GM19324 (cell line): ENCODE results near the gene RNF10.
A peak's percentile ranks its signal among the peaks of the same experiment; 100 is the strongest.
"Not testable (repeated sequence)": the region's sequence is repeated elsewhere in the genome, so short reads cannot be mapped to it uniquely, and the experiment has no call there.

Experiments
- ATAC-seq: cut with Tn5 transposase; IDR thresholded peaks from one replicate; pipeline ENCODE4 v1.9.1; 2021; ENCODE audit warnings: mild to moderate bottlenecking, moderate library complexity; ENCODE audit not compliant: unreplicated experiment, low FRiP score

RNF10 gene

DNA sequence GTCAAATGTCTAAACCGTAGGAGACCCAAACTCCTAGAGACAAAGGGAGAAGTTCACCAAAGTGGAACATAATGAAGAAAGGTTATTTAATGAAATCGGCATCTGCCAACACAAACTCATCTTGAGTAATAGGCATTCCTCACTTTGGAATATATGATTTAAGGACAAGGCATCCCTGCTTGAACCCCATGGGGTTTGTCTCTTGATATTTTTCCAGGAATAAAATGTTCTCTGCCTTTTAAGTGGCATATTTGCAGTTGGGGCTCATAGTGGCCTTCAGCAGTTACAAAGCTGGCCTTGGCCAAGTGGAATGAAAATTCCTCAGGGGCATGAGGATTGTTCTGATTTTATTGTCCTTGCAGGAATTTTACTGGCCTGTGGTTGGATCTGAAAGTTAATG lies 40.0 kb downstream of the RNF10 start:
- no peak for ATAC-seq

DNA sequence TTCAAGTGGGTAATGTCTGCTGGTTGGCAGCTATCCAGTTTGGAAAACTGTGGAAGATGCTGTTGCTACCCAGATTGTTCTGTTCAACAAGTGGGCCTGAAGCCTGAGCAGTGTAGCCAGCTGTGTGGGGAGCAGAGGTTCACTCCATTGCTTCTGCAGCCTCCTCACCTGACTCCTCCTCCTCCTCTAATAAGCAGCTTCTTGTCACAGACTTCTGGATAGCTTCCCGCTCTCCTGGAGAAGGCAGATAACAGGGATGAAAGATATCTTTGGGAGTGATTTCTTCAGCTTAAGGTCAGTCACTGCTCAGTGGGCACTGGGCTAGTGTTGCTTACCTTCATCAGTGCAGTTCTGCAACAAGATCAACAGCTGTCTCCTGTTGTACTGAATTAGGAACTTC lies 45.0 kb downstream of the RNF10 start:
- no peak for ATAC-seq

DNA sequence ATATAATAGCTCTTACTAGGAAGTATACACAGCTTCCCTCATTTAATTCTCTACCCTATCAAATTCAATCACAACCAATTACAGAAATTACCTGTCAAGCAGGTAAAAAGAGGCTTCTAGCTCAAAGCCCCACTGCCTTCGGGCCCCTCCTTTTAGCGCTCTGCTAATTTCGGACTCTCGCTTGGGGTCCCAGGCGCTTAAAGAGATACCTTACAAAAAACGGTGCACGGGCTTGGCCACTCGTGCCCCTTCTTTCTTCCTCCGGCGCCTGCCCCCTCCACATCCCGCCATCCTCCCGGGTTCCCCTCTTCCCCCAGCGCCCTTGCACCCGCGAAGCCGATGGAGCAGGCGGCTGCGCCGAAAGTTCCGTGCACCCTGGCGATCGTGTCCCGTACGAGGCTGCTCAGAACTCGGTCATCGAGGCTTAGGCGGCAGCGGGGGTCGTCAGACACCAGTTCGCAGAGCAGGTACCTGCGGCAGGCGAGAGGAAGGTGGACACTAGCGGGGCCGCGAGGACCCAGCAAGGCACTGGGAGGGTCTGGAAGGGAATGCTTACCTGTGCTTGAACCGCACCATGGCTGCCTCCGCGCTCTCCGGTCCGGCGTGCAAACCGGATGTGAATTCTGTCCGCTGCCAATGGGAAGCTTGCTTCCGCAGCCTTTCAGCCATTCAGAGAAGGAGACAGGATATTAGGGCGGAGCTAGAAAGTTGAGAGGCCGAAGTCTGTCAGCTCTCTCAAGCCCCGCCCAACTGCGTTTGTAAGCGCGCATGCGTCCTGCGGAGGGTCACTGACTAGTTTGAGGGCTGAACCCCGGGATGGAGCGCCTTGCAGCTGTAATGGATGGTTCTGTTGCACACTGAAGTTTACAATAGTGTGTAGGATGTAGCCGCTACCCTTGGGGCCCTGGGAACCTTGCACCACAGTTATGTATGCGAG lies 46.9 kb downstream of the RNF10 start, which contains the start of gene POP5:
Gene POP5, minus strand, starts transcription at position 616 of the 937 bp plus-strand sequence. Its CDS starts 40 bp downstream, at position 576.
- ATAC-seq, result peak; percentile 93

DNA sequence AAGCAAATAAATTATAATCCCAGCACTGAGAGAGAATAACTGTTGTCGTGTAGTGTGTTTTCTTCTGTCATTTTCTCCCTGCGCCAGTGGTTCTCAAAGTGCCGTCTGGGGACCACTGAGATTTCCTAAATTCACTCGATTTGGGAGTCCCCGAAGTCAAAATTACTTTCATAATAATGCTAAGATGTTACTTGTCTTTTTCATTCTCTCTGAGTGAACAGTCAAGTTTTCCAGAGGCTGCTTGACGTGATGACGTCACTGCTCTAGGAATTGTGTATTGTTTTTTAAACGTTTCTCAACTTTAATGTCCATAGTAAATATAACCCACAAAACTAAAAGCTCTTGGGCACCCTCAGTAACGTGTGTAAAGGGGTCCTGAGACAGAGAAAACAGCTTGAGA lies 47.8 kb downstream of the RNF10 start:
- no peak for ATAC-seq

DNA sequence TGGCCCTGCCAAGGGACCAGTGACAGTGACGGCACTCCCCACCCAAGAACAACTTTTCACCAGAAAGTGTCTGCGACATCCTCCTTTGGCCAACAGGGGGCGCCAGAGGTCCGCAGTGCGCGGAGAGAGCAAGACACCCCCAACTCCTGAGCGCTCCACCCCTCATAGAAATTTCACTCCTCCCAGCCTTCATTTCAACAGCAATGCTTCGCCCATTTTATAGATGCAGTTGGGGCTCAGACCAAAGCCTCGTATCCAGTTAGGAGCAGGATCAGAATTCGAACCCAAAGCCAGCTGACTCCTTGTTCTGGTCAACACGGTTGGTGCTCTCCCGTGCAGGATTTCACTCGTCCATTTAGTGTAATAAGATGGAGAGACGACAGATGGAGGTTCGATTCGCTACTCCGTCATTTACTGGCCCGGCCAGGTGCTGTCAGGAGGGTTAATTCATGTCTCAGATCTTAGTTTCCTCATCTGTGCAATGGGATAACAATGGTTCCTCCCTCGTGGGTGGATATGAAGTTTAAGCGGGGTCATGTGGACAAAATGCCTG lies 49.4 kb downstream of the RNF10 start:
- no peak for ATAC-seq

DNA sequence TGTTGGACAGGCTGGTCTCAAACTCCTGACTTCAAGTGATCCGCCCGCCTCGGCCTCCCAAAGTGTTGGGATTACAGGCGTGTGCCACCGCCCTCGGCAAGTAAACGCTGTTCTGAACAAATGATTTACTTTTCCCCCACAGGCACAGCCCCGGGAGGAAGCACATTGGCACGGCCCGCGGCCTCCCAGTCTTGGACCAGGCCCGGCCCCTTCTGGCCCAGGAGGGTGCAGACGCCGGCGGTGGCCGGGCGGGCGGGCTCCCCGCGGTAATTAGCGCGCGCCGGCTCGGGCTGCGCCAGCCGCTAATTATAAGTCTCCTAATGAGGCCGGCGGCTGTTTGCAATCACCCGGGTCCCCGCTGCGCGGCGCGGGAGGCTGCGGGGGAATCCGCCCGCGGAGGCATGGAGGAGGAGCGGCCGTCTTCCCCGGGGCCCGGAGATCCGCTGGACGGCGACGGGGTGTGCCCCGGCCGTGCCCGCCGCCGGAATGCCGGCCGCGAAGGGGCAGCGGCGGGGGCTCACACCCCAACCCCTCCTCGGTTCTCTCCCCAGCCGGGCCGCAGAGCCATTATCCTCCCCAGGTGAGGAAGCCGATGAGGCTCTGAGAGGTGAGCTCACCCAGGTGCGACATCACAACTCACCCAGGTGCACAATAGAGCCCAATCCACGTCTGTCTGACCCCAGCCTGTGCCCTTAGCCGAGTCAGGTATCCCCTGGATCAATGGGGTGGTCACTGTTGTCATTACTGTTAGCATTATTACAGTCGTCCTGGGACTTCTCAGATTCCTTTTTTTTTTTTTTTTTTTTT lies 50.4 kb downstream of the RNF10 start:
- ATAC-seq, result no peak

DNA sequence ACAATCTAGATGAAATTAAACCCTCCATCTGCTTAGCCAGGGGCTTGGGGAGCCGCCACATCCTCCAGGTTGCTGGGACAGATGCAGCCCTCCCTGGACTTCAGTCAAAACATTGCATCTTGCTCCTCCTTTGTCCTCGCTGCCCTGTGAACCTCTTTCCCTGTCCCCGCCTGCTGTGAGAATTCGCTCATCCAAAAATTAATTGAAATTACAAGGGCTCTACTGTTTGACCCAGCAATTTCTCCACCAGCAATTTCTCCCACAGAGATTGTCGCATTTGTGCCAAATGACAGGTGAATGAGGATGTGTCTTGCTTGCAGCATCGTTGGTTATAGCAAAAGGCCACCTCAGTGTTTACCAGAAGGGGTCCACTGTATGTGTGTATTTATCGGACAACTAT lies 52.0 kb downstream of the RNF10 start:
- ATAC-seq, result no peak

DNA sequence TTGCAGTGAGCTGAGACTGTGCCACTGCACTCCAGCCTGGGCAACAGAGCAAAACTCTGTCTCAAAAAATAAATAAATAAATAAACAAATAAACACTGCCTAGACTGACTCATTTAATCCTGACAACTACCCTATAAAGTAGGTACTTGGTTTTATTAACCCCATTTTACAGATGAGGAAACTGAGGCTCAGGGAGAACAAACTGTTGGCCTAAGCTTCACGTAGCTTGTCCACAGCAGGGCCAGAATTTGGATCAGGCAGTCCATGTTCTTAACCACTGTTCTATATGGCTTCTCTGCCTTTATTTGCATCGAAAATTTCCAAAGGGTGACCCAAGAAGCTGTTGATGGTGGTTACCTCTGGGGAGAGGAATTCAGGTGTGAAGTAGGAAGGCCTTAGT lies 52.7 kb downstream of the RNF10 start:
- ATAC-seq, result no peak

DNA sequence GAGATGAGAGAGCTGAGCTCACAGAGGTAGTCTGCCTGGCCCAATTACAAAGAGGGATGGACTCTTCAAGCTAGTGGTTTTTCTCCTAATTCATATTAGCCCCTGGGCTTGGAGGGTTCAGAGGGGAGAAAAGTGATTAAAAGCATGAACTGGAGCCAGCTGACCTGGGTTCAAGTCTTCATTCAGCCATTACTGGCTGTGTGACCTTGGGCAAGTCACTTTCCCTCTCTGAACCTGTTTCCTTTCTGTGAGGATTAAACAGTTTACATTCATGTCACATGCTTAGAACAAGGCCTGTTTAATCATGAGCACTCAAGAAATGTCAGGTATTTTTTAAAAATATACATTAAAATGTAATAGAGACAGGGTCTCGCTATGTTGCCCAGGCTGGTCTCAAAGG lies 54.2 kb downstream of the RNF10 start:
- ATAC-seq, result no peak

DNA sequence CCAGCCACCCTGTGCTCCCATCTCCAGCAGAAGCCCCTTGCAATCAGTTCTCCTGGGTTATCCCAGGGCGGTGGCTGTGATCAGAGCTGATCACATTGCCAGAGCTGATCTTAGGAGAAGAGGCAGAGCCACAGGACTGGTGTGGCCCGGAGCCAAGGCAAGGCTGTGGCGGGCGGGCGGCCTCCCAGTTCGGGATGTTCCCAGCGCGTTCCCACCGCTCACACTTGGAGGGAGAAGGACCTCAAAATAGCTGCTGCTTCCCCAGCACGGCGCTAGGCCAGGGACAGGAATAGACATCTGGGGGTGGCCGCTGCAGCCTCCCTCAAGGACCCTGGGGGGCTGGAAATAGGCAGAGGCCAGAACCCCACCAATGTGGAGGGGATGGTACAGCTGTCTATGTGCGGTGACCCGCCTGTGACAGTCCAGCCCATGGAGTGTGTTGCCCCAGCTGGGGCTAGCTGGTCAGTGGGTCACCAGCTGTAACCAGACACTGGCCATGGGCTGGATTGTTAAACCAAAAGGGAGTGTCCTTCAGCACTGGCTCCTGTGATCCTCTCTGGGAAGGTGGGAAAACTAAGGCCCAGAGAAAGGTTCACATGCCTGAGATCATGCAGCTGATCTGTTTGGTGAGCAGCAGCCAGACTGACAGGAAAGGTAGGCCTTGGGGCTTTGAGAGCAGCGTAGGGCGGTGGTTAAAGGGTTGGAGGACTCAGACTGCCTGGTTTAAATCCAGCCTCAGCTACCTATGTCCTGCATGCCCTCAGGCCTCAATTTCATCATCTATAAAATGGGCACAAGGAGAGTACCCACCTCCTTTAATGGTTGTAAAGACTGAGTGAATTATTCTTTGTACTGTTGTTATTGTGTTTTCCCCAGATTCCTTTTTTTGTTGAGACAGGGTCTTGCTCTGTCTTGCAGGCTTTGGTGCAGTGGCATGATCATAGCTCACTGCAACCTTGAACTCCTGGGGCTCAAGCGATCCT lies 55.1 kb downstream of the RNF10 start:
- ATAC-seq, result no peak

DNA sequence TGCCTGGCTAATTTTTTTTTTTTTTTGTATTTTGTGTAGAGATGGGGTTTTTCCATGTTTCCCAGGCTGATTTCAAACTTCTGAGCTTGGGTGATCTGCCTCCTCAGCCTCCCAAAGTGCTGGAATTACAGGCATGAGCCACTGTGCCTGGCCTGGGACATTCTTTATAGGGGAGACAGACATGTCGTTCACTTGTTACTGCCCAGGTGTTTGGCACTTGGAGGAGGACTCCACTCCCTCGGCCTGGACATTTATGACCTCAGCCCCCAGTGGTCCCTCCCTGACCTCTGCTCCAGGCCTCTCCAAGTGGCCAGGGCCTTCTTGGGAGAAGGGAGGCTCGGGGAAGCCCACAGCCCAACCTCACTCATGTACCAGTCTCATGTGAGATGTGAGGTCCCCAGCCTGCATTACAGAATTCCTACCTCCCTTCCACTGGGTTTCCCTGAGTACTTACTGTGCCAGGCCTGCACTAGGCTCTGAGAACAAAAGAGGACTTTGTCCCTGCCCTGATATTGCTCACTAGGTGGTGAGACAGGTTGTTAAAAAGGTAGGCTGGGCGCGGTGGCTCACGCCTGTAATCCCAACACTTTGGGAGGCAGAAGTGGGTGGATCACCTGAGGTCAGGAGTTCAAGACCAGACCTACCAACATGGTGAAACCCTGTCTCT lies 56.7 kb downstream of the RNF10 start:
- ATAC-seq, result no peak

DNA sequence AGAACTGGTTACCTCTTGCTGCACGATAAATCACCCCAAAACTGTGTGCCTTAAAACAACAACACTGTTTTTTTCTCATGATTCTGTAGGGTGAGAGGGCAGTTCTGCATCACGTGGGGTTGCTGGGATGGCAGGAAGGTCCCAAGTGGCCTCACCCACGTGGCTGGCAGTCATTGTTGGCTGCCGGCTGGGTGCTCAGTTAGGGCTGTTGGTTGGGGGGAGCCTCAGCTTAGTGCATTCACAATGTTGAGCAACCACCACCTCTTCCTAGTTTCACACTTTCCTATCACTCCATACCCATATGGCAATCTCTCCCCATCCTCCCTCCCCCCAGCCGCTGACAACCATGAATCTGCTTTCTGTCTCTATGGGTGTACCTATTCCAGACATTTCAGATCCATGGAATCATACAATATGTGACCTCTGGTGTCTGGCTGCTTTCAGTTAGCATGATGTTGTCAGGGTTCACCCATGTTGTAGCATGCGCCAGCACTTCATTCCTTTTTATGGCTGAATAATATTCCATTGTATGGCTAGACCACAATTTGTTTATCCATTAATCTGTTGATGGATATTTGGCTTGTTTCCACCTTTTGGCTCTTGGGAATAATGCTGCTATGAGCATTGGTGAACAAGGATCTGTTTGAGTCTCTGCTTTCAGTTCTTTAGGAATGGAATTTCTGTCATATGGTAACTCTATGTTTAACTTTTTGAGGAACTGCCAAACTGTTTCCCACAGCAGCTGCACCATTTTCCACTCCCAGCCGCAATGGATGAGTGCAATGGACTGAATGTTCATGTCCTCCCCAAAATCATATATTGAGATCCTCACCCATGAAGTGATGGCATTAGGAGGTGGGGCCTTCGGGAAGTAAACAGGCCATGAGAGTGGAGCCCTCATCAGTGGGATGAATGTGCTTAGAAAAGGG lies 58.2 kb downstream of the RNF10 start:
- ATAC-seq, result no peak

DNA sequence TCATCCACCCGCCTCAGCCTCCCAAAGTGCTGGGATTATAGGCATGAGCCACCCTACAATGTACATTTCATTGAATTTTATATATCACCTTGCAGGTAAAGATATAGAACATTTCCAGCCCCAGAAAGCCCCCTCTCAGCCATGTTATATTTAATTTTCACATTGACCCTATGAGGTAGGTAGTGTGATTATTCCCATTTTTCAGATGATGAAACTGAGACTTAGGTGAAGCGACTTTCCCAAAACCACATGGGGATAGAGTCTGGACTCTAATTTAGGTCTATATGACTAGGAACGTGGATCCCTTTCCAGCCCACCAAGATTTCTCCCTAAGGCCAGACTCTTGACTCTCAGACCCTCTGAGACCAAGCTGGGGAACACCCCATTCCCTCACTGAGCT lies 62.7 kb downstream of the RNF10 start:
- no peak for ATAC-seq

DNA sequence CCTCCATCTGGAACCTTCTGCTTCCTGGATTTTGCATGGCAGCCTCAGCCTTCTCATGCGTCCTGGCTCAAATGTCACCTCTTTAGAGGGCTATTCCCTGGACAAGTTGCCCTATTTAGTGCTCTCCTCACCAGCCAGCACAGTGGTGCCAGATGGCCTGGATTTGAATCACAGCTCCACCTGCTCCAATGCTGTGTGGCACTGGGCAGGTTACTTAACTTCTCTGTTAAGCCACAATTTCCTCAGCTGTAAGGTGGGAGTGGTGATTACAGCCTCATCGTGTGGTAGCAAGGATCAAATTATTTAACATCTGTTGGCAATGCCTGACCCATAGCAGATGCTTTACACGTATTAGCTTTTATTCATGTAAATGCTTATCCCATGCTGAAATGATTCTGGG lies 63.7 kb downstream of the RNF10 start:
- no peak for ATAC-seq

DNA sequence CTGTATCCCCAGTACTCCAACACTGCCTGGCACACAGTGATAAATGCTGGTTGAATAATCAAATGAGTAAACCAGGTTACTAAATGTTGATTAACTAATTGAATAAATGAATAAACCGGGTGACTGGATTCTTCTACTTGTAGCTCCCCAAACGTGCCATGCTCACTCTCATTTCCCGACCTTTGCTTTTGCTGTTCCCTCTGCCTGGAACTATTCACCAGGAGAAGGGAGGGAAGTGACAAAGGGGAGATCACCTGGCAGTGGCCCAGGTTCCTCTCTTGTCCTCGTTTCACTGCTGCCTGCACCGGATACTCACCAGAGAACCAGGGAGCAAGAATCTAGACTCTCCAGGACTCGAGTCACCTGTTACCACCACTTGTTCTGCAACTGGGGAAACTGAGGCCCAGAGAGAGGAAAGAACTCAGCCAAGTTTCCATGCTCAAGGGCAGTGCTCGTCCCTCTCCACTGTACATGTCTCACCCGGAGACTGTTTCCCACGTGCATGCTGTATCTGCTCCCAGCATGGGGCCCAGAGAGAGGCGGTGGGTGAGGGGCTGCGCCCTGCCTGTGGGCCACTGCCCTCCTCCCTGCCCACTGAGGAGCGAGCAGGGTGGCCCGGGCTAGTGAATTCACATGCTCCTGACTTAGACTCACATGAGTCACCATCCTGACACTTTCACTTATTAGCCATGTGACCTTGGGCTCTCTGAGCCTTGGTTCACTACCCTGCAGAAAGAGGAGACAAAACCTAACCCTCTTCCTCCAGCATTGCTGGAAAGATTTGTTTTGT lies 64.7 kb downstream of the RNF10 start:
- no peak for ATAC-seq

DNA sequence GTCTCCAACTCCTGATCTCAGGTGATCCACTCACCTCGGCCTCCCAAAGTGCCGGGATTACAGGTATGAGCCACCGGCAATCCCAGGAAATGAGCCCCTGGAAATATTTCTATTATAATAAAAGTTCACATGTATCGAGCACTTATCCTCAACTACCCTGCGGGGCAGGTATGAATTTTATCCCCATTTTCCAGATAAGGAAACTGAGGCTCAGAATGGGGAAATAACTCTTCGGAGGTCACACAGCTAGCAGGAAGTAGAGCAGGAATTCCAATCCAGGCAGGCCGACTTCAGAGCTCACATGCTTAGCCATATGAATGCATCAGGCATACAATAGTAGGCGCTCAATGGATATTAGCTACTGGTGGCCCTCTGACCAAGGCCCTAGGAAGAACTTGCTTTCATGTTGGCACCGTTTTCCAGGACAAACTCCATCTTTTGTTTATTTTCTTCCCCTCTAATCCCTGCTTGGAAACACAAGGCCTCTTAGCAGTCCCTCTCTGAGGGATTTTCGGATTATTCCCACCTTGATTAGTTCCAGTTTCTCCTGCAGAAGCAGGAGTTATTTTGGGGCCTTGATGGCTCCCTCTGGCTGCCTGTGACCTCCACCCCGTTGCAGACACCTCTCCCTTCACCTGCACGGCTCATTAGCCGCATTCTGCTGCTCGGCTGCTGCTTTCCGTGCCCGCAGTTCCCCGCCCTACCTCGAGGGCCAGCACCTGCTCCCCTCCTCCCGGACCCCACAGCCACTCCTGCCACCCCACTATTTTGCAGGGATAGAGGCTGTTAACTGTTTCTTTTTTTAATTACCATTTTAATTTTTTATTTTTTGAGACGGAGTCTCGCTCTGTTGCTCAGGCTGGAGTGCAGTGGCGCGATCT lies 65.8 kb downstream of the RNF10 start:
- no peak for ATAC-seq

DNA sequence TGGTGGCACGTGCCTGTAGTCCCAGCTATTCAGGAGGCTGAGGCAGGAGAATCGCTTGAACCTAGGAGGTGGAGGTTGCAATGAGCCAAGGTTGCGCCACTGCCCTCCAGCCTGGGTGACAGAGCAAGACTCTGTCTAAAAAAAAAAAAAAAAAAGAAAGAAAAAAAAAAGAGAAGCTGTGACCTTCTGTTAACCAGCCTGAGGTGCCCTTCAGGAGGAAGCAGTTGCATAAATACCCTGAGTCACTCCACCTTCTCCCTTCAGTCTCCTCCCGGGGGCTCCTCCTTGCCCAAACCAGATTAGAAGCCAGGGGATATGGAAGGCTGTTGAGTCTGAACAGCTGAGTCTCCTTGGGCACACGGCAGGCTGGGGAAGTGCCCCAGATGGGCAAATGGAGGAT lies 68.3 kb downstream of the RNF10 start:
- ATAC-seq, result not testable (repeated sequence)
